Measurements from ENCODE around the gene OCA2.

Gene OCA2

DNA sequence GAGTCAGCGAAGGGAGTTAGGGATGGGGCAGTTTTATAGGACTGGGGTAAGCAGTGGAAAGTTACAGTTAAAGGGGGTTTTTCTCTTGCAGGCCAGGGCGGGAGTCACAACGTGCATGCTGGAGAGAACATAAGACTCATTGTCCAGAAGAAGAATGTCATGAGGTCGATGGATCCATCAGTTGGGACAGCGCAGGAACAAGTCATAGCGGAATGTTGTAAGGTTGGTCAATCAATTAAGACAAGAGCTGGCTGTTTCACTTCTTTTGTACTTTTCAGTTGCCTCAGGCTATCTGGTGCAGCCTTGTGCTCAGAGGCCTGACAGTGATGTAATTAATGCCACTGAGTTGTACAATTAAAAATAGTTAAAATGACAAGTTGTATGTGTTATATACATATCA, 165.6 kb downstream of the OCA2 start:
- no peak for DNase-seq

DNA sequence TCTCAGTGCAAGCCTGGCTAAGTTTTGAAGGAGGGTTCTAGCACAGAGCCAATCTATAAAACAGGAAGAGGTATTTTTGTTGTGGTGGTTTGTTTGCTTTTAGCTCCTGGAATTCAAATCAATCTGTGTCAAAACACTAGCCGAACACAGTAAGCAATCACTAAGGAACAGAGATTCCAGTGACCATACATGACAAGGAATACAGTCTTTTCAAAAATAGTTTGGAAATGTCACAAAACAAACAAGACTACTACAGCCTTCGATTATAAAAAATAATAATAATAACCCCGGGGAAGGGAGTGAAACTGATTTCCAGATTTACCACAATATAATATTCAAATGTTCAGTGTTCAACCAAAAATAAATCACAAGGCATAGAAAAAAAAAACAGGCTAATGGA, 166.5 kb downstream of the OCA2 start:
- DNase-seq = no peak

- DNase-seq = no peak
Observed at GRCh38 chr15:27928386-27928785, 170.7 kb downstream of the OCA2 start.

- DNase-seq = no peak
Observed at GRCh38 chr15:27912283-27912682, 186.8 kb downstream of the OCA2 start.

GRCh38 chr15:27906802-27907201, 192.3 kb downstream of the OCA2 start:
- DNase-seq = no peak

DNA sequence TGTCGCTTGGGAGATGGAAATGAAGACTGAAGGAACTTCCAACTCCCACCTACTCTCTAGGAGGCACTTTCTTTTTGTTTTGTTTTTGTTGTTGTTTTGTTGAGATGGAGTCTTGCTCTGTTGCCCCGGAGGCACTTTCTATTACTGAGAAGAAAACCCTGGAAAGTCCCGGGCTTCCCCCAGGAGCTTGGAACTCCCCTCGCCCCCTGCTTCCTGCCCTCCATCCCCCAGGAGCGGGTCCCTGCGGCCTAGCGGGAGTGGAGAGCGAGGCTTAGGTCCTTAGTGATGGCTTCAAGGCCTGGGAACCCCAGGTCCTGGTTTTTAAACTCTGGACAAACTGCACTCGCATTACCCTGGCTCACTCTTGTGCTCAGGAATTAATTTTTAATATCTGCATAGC, 195.7 kb downstream of the OCA2 start:
- no peak for DNase-seq

DNA sequence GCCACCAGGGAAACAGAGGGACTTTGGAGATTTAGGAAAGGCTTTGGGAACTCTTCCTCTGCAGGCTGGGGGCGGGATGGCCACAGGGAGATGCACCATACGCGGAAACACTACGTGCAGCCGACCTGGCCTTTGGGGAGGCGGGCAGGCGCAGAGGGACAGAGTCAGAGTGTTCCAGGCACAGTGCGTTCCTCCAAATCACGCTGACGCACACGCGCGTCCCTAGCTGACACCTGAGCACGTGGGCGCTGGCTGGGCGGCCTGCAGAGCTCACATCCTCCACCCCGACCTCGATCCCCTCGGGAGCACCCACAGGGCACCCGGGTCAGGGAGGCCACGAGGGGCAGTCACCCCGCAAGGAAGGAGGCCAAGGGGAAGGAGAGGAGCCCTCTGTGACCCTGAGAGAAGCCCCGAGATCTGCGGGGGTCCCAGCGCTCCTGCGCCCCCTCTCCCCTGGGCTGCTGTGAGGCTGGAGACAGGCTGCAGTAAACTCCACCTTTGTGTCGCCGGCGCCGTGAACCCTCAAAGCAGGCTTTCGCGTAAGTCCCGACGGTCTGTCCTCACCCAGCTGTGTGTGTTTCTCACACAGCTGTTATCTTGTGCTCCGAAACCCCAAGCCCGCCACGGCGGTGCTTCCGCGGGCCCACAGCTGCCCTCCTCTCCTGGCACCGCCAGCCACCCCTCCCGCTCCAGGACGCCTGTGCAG, 196.3 kb downstream of the OCA2 start:
- DNase-seq = no peak

DNA sequence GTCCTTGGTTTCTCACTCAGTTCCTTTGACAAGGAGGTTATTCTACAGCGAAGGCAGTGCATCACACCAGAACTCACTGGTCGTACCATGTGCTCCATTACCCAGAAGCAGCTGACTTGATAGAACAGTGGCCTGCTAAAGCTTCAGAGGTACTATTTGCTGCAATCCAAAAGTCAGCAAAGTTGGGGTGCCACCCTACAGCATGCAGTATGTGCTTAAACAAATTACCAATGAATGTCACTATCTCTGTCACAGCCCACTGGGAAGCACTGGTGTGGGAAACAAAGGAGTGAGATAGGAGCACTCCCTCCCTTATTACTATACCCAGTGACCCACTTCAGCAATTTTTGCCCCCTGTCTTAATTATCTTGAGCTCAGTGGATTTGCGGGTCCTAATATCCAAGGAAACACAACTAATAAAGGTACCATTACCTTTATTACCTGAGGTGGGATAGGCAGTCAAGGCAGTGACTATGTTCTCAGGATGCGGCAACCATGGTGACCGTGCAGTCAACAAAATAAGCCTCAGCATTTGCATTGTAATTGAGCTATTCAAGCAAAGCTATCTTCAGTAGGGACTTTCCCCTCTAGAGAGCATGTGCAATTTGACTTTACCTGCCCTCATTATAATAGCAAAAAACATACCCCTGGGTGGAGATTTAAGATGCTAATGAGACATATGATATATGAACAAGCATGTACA, 199.4 kb downstream of the OCA2 start:
- no peak for DNase-seq

DNA sequence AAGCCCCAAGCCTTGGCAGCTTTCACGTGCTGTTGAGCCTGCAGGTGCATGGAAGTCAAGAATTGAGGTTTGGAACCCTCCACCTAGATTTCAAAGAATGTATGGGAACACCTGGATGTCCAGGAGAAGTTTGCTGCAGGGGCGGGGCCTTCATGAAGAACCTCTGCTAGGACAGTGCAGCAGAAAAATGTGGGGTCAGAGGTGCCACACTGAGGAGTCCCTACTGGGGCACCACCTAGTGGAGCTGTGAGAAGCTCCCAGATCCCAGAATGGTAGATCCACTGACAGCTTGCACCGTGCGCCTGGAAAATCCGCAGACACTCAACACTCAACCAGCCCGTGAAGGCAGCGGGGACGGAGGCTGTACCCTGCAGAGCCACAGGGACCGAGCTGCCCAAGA, 201.6 kb downstream of the OCA2 start:
- DNase-seq = no peak

DNA sequence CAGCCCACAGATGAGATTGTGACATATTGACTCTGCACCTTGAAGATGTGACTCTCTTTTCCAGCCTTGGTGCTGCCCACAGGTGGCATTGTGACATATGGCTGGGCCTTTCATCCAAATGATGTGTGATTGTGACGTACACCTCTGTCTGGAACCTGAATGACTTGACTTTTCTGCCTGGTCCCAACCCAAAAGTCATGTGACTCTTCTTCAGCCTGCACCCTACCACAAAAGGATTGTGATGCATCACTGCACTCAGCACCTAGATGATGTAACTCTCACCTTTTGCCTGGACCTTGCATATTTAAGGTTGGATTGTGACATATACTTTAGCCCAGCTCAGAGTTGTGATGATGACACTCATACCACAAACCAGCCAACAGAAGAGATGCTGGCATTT, 204.5 kb downstream of the OCA2 start:
- no peak for DNase-seq

DNA sequence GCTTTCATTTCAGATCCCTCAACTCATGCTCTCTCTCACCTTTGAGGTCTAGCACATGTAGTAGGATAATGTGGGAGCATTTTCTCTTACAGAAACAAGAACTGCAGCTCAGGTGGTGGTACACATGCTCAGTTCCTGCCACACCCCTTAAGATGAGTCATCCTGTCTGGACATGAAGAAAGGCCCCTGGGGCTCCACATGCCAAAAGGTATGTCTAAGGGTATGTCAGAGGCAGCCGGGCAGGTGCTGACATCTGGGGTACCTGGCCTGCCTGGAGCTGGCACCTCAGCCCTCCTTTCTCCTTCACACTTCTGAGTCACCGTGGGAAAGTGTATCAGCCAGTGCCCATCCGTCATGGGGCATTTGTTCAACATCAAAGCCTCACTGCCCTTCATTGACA, 209.9 kb downstream of the OCA2 start:
- DNase-seq = no peak

GRCh38 chr15:27885201-27885600, 213.9 kb downstream of the OCA2 start:
- DNase-seq = no peak

DNA sequence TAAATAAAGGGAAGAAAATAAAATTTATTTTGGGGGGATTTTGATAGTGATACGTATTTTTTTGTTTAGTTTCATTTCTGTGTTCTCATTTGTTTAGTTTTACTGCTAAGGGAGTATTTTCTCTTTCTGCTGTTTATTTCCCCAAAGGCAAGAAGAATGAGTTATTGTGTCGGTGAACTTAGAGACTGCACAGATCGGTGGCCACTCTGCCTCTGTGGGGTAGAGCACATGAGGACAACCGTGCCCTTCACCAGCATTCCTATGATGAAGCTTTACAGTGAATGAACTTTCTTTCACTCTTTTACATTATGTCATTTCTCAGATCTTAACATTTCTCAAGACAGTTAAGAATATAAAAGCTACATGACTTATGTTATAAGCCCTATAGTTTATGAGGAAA, 214.4 kb downstream of the OCA2 start:
- DNase-seq = no peak

DNA sequence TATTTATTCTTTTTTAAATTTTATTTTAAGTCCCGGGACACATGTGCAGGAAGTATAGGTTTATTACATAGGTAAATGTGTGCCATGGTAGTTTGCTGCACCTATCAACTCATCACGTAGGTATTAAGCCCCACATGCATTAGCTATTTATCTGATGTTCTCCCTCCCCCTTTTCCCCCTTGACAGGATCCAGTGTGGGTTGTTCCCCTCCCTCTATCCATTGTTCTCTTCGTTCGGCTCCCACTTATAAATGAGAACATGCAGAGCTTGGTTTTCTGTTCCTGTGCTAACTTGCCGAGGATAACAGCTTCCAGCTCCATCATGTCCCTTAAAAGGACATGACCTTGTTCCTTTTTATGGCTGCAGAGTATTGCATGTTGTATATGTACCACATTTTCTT, 220.3 kb downstream of the OCA2 start:
- DNase-seq = no peak

DNA sequence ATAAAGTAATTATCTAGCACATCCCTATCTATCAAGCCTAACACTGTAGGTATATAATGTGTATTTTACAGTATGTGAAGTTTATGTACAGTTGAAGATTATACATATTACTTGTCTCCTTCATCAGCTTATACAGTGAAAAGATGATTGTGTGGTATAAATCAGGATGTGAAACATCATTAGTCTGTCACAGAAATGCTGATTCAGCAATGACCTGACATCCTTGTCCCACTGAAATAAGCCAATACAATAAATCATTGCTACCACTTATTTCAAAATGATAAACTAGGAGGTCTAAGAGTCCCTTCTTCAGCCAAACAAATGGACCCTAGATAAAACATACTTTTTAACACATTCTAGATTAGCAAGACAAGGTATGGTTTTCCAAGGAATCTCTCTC, 225.3 kb downstream of the OCA2 start:
- DNase-seq = no peak

DNA sequence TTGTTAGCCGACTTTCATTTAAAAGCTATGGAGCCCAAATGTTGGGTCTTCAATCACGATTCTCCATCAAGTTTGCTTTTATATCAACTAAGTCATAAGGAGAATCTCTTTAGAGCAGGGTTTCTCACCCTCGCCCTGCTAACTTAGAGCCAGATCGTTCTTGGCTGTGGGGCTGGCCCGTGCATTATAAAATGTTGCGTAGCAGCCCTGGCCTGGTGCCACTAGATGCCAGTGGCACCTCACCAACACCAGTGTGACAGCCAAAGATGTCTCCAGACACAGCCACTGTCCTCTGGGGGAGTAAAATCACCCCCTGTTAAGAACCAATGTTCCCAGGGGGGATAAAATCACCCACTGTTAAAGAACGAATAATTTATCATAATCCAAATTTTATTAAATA, 226.1 kb downstream of the OCA2 start:
- no peak for DNase-seq

DNA sequence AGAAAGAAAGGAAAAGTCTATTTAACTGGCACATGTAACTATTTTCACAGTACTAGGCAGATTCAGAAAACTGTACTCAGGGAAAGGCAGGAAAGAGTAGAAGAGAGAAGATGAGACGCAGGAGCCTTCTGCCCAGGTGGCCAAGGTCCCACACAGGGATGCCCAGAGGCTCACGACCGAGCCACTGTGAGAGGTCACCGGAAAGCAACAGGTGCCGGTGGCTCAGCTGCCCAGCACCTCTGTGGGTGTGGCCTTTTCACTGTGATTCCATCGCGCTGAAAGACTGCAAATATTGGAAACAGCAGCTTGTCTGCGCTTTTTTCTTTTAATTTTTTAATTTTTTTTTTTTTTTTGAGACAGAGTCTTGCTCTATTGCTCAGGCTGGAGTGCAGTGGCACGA, 226.8 kb downstream of the OCA2 start:
- DNase-seq = no peak

- DNase-seq = no peak
Observed at GRCh38 chr15:27871902-27872260, 227.2 kb downstream of the OCA2 start.

DNA sequence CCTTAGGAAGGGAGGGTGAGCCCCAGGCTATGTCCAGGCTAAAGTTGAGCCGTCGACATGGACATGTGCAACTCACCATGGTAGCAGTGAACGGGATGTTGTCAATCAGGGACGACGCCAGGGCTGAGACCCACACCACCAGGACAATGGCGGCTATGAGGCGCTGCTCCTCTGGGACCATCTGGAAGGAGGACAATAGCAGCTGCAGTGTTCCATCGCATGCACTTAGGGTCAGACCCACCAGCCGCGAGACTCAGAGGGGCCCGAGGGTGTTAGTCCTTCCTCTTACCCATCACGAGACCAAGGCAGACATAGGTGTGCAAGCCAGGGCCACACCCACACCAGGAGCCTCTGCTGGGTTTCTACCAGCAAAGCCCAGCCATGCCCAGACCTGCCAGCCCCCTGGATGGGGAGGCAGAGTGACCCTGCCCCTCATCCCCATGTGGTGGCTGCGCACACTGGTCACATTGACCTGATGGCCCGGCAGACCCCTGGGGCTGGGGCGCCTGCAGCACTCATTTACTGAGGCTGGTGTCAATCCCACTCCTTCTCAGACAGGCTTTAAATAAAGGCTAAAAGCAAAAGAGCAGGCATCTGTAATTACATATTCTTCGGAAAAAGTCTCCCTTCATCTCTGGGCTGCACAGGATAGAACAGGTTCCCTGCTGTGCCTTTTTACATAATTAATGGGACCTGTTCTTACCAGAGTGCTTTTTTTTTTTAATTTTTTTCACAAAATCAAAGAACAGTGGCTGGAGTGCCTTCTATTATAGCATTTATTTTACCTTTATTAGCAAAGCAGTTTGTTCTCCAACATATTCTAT, 227.8 kb downstream of the OCA2 start:
- DNase-seq = no peak

GRCh38 chr15:27870320-27870719, 228.8 kb downstream of the OCA2 start:
- DNase-seq = no peak

DNA sequence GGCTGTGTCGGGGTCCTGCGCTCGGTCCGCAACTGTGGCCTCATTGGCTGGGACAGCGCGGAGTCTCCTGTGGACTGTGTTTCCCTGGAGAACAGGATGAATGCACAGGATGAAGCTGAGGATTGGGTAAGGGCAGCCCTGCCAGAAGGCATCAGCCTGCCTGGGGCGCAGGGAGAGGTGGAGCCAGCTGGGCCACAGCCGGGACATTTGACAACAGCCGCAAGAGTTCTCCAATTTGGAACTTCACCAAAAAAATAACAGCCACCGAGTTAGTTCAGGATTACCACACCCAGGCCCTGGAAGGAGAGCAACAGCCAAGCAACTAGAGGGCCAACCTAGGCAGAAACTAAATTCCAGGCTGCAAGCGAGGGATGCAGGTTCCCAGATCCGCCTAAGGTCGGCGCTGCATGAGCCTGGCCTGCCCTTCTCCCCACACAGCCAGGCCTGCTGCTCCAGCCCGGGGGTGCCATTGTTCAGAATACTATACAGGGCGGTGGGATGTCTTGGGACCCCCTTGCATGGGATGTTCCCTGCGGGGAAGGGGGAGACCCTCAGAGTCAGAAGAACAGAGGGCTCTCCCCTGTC, 229.3 kb downstream of the OCA2 start:
- DNase-seq = no peak

- no peak for DNase-seq
Observed at GRCh38 chr15:27868828-27869404, 230.2 kb downstream of the OCA2 start.

GRCh38 chr15:27867861-27868260, 231.3 kb downstream of the OCA2 start:
- no peak for DNase-seq

Data from activated CD8-positive, alpha-beta memory T cell treated with anti-CD3 and anti-CD28 coated beads for 24 hours (primary cell).